Hepatocyte (in vitro differentiated cells): ENCODE measurements around the gene NEUROD2.

Experiments used
- EZH2 ChIP-seq: fragments of 200-600 bp; sonication (generic); IDR thresholded peaks from 2 replicates; pipeline ENCODE4 v1.6.1; 2016; ENCODE audit warnings: antibody characterized with exemption, mild to moderate bottlenecking, borderline replicate concordance
- EZH2phosphoT487 ChIP-seq: fragments of 200-600 bp; sonication (generic); IDR thresholded peaks from one replicate; pipeline ENCODE4 v1.6.1; 2018; ENCODE audit warnings: antibody characterized with exemption, mild to moderate bottlenecking, low read depth, moderate library complexity; ENCODE audit not compliant: unreplicated experiment, severe bottlenecking
- TF ChIP-seq, protein P1 (sequence below): fragments of 200-600 bp; sonication (generic); IDR thresholded peaks from 2 replicates; pipeline ENCODE4 v1.5.1; 2016; ENCODE audit warnings: antibody characterized with exemption, mild to moderate bottlenecking; ENCODE audit not compliant: poor library complexity

- TF ChIP-seq, protein P1, sequence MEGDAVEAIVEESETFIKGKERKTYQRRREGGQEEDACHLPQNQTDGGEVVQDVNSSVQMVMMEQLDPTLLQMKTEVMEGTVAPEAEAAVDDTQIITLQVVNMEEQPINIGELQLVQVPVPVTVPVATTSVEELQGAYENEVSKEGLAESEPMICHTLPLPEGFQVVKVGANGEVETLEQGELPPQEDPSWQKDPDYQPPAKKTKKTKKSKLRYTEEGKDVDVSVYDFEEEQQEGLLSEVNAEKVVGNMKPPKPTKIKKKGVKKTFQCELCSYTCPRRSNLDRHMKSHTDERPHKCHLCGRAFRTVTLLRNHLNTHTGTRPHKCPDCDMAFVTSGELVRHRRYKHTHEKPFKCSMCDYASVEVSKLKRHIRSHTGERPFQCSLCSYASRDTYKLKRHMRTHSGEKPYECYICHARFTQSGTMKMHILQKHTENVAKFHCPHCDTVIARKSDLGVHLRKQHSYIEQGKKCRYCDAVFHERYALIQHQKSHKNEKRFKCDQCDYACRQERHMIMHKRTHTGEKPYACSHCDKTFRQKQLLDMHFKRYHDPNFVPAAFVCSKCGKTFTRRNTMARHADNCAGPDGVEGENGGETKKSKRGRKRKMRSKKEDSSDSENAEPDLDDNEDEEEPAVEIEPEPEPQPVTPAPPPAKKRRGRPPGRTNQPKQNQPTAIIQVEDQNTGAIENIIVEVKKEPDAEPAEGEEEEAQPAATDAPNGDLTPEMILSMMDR, result no peak
- TF ChIP-seq EZH2phosphoT487, result no peak
- TF ChIP-seq EZH2, result peak; percentile 6
Observed at GRCh38 chr17:39603304-39604016, 4.3 kb downstream of the NEUROD2 start.
